MG63 (cell line): Measurements from ENCODE around the gene ZNF837. TPM values are rescaled to one million over a fixed set of nuclear protein-coding genes. Genes with fewer than 3 reads are reported as not detected.
"Not testable (repeated sequence)": the region's sequence is repeated elsewhere in the genome, so short reads cannot be mapped to it uniquely, and the experiment has no call there.

ENCODE experiments used
- DNase-seq: peaks from one replicate; pipeline ENCODE4 v3.0.0-alpha.2; 2020
- H3K27me3 ChIP-seq: fragments of 250-450 bp; sonication (Bioruptor Pico); 2 replicates; pipeline ENCODE4 v1.5.1; 2020; ENCODE audit warnings: mild to moderate bottlenecking, moderate library complexity
- H3K36me3 ChIP-seq: fragments of 250-450 bp; sonication (Bioruptor Pico); 2 replicates; pipeline ENCODE4 v1.5.1; 2020; ENCODE audit warnings: mild to moderate bottlenecking, moderate library complexity
- H3K4me3 ChIP-seq: fragments of 250-450 bp; sonication (Bioruptor Pico); 2 replicates; pipeline ENCODE4 v1.5.1; 2020; ENCODE audit warnings: mild to moderate bottlenecking, moderate library complexity
- H3K9me3 ChIP-seq: fragments of 250-450 bp; sonication (Bioruptor Pico); 2 replicates; pipeline ENCODE4 v1.5.1; 2020; ENCODE audit warnings: mild to moderate bottlenecking, moderate library complexity
- total RNA-seq: library from RNA; depleted of rRNA; stranded (reverse); fragments of >200 nt; shearing (Covaris generic); gene quantifications from 2 replicates; pipeline ENCODE4 v1.2.3, GENCODE V29; 2014; ENCODE audit warnings: low replicate concordance

Gene ZNF837
- total RNA-seq, 1 experiment from 2014 or later: 4.0 TPM

DNA sequence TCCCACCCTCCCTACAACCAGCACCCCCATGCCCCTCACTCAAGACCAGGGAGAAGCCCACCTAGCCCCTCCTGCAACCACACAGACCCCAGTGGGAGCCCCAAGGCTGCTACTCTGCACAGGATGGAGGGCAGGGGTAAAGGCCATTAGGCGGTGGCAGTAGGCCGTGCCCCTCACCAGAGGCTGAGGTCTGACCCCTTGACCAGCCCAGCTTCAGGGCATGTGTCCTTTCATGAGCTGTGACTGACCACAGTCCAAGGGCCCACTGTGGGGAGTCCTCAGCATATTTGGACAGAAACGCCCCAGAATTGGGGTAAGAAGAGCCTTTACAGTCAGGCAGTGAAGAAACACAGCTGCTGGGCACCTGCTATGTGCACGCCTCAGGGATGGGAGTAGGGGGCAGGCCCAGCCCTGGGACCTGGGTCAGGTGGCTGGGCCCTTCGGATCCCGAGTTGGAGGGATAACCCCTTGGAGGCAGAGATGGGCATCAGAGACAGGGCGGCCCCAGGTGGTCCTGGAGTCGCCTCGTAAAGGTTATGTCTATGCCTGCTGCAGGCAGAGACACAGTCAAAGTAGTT lies 4.6 kb upstream of the ZNF837 start:
- H3K27me3 ChIP-seq: no peaks in the 10 kb centered on the region
- no peak for DNase-seq
- H3K4me3 ChIP-seq: peak overlapping the region; percentile 97
- no peaks in the 10 kb centered on the region for H3K9me3 ChIP-seq
- peaks cover 34% of the 10 kb centered on the region for H3K36me3 ChIP-seq

DNA sequence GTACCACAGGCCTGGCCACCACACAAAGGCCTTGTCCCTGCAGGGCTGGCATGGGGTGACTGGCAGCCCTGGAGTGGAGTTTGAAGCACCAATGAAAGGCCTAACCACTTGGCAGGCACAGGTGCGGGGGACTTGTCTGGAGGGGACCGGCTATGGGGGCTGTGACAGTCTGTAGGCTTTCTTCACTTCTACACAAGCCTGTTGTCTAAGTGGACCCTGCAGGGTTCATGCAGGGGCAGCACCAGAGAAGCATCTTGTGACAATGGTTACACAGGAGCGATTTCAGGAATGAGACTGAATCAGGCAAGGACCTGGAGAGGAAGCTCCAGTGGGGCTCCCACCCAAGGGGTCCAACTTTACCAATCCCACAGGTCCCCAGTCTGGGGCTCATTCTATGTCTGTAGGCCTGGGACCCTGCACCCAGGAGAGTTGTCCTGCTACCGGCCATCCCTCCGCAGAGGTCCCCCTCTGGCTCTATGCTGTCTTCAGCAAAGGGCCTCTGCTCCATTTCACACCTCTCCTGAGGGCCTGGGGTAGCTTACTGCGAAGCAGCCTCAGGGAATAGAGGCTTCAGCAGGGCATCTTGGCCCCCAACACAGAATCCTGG lies 2.3 kb upstream of the ZNF837 start:
- Histone ChIP-seq H3K36me3 (peaks cover 12% of the 10 kb centered on the region), H3K9me3 (no peaks in the 10 kb centered on the region), H3K27me3 (no peaks in the 10 kb centered on the region), H3K4me3 (no peak overlapping the region)
- no peak for DNase-seq

DNA sequence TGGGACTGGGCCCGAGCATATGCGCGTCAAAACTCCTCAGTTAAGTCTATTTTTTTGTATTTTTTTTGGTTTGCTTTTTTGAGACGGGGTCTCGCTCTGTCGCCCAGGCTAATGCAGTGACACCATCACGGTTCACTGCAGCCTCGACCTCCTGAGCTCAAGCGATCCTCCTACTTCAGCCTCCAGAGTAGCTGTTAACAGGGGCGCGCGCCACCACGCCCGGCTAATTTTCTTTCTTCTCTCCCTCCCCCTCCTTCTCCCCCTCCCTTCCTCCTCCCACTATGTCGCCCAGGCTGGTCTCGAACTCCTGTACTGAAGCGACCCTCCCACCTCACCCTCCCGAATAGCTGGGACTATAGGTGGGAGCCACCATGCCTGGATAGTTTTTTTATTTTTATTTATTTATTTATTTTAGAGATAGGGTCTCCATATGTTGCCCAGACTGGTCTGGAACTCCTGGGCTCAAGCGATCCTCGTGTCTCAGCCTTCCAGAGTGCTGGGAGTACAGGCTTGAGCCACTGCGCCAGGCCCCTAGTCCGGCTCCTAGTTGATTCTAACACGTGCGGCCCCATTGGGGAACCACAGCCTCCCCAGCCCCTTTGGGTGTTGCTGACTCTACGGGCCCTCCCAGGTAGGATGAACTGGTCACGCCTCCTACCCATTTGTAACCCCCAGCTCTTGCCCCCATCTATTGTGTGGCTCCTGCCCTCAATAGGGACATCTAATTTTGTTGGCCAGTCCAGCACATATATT lies 806 bp upstream of the ZNF837 start:
- Histone ChIP-seq H3K36me3 (peaks cover 3% of the 10 kb centered on the region; the same call in 1 of the 2 replicates), H3K4me3 (peak overlapping the region; percentile 93), H3K27me3 (no peaks in the 10 kb centered on the region), H3K9me3 (no peaks in the 10 kb centered on the region)
- DNase-seq: no peak

DNA sequence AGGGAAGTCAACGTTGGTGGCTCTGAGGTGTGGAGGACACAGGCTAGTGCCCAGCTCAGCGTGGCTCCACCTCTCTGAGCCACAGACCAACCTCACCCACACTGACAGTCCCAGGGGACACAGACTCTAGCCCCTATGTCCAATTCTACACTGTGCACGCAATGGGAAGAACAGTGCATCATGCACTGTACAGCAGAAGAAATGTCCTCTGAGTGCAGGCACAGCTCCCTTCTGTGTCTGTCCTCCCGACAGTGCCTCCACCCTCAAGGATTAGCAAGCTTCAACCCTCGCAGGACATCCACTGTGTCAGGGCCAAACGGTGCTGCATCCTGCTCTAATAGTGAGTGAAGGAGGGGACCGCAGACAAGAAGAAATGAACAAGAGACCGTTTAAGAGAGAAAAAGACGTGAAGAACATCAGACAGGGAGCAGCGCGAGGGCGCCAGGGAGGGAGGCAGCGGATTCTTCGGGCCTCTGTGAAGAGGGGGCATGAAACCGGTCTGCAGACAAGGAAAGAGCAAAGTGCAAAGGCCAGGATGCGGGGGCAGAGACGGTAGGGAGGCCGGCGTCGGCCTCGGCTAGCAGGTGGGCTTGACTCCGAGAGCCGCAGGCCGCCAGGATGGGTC lies 681 bp downstream of the ZNF837 start:
- 0 out of 2 replicates have a peak, but pooled peaks cover 3% of the 10 kb centered on the region for H3K36me3 ChIP-seq
- no peaks in the 10 kb centered on the region for H3K27me3 ChIP-seq
- DNase-seq: no peak
- peak overlapping the region; percentile 93 for H3K4me3 ChIP-seq
- no peaks in the 10 kb centered on the region for H3K9me3 ChIP-seq

DNA sequence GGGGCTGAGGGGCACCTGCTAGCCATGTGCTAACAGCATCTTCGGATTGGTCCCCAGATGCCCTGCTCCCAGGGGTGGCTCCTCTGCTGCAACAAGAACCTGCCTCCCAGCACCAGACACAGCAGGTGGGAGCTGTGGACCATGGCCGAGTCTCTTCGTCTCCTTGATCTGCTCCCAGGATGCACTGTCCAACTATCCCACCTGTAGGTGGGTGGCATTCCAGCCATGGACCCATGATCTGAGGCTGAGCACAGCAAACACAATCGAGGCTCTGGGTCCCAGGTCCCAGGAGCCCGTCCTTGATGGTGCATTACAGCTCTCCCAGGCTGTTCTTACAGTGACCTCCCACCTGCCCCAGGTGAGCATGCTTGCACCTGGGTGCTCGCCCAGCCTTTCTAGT lies 1.6 kb downstream of the ZNF837 start:
- no peak for DNase-seq
- Histone ChIP-seq H3K4me3 (no peak overlapping the region), H3K36me3 (0 out of 2 replicates have a peak, but pooled peaks cover 3% of the 10 kb centered on the region), H3K9me3 (no peaks in the 10 kb centered on the region), H3K27me3 (no peaks in the 10 kb centered on the region)

DNA sequence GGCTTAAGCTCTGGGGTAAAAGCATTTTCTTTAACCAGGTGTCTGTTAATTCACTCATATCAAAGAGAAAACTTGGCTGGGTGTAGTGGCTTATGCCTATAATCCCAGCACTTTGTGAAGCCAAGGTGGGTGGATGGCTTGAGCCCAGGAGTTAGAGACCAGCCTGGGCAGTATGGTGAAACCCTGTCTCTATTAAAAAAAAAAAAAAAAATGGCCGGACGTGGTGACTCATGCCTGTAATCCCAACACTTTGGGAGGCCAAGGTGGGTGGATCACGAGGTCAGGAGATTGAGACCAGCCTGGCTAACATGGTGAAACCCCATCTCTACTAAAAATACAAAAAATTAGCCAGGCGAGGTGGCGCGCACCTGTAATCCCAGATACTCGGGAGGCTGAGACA lies 4.1 kb downstream of the ZNF837 start:
- H3K4me3 ChIP-seq, H3K9me3 ChIP-seq, H3K27me3 ChIP-seq, H3K36me3 ChIP-seq: not testable (repeated sequence)
- peak; percentile 60 for DNase-seq

GRCh38 chr19:58374200-58374599 lies 6.6 kb downstream of the ZNF837 start:
- H3K27me3 ChIP-seq: no peaks in the 10 kb centered on the region
- no peaks in the 10 kb centered on the region for H3K36me3 ChIP-seq
- H3K9me3 ChIP-seq: no peaks in the 10 kb centered on the region
- no peak overlapping the region for H3K4me3 ChIP-seq
- DNase-seq: no peak

DNA sequence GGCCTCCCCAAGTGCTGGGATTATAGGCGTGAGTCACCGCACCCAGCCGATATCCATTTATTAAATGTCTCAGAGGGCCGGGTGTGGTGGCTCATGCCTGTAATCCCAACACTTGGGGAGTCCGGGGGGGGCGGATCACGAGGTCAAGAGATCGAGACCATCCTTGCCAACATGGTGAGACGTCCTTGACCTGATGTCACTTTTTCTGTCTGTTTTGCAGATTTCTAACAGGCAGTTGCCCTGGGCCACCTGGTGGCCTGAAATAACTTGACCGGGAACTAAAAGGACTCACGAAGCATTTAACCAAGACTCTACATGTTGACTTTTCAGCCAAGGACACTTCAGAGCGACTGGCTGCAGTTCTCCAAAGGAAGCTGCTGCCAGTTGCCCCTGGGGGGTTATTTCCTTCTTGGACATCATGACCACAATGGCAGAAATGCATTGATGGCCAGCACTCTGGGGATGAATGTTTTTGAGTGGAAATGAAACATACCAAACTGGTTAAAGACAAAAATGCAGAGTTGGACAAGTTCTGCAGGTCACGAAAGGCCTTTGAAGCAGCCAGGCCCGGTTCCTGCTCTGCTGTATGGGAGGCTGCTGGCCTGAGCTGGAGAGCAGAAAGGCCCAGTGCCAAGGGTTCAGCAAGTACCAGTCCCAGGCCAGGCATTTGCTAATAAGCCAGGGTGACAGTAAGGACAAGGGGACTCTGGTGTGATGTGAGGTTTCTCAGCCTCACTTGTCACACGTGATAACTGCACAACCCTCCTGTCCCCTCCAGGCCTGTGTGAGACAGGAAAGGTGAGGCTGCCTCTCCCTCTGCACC lies 8.3 kb downstream of the ZNF837 start:
- no peak for DNase-seq

GRCh38 chr19:58368561-58369360 lies 12.1 kb downstream of the ZNF837 start:
- H3K27me3 ChIP-seq: no peaks in the 10 kb centered on the region
- H3K36me3 ChIP-seq: no peaks in the 10 kb centered on the region
- no peak for DNase-seq
- H3K4me3 ChIP-seq: no peak overlapping the region
- H3K9me3 ChIP-seq: no peaks in the 10 kb centered on the region

More for the DNA sequence above, 8.3 kb downstream of the ZNF837 start:
- Histone ChIP-seq H3K9me3 (no peaks in the 10 kb centered on the region), H3K4me3 (no peak overlapping the region), H3K27me3 (no peaks in the 10 kb centered on the region), H3K36me3 (no peaks in the 10 kb centered on the region)

DNA sequence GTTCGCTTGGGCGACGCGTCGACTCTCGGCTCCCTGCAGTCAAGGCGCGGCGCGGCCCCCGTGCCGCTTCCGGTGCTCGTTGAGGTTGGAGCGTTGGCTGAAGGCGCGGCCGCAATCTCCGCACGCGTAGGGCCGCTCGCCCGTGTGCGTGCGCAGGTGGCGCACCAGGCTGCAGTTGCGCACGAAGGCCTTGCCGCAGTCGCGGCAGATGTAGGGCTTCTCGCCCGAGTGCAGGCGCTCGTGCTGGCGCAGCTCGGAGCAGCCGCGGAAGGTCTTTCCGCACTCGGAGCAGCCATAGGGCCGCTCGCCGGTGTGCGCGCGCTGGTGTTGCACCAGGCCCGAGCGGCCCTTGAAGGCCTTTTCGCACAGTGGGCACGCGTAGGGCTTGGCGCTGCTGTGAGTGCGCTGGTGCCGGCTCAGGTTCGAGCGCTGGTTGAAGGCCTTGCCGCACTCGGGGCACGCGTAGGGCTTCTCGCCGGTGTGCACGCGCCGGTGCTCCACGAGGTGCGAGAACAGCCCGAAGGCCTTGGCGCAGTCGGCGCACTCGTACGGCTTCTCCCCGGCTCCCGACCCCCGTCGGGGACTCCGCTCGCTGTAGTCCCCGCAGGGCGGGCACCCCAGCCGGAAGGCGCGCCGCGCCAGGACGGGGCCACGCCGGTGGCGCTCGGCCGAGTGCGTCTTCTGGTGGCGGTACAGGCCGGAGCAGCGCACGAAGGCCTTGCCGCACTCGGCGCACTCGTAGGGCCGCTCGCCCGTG lies 13.0 kb downstream of the ZNF837 start:
- Histone ChIP-seq H3K4me3 (no peak overlapping the region), H3K36me3 (no peaks in the 10 kb centered on the region), H3K9me3 (no peaks in the 10 kb centered on the region), H3K27me3 (no peaks in the 10 kb centered on the region)
- DNase-seq: no peak

DNA sequence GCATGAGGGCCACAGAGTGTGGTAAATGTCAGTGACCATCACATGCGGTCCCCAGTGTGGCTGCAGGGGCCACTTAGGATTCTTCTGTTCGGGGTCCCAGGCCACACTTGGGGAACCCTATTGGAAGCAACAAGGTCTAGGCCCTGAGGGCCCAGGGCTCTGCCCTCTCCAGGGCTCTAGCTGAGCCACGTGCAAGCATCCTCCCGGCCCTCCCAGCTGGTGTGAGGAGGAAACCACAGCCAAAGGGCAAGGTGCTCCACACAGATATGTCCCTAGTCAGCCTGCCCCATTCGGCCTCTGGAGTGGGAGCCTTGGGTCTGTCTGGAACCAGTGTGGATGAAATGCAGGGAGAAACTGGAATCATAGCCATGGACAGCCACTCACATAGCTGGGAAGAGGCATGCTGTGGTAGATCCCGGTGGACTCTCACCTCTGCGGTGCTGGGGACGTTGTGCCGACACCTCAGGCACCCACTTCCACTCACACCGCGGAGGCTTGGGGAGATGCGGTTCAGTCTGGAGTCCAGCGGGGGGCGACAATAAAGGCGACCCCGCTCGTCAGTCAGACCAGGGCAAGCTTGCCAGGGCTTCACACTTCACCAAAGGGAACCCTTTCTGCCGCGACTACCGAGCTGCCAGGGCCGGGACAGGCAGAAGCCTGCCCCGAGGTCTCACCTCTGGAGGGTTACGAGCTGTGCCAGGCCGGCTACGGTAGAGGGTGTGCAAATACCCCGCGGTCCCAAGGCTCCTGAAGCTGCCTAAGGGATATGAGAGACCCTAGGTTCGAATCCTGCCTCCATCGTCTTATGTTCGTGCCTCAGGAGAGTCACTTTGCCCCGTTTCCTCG lies 14.0 kb downstream of the ZNF837 start:
- Histone ChIP-seq H3K36me3 (no peaks in the 10 kb centered on the region), H3K9me3 (no peaks in the 10 kb centered on the region), H3K27me3 (no peaks in the 10 kb centered on the region), H3K4me3 (no peak overlapping the region)
- DNase-seq: no peak

DNA sequence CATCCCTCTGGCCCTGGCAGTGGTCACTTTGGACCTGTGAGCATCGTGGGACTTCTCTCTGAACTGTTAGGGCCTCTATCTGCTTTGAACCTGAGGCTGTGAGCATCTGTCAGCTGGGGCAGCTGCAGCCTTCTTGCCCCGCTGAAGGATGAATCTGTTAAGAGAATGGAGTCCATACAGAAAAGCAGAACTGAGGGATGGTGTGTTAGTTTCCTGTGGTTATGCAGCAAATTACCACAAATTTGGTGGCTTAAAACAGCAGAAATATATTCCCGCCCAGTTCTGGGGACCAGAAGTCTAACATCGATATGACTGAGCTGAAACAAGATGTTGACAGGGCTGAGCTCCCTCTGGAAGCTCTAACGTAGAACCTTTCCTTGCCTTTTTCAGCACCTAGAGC lies 16.7 kb downstream of the ZNF837 start:
- peaks cover 3% of the 10 kb centered on the region; the same call in 1 of the 2 replicates for H3K36me3 ChIP-seq
- DNase-seq: no peak
- no peaks in the 10 kb centered on the region for H3K9me3 ChIP-seq
- no peak overlapping the region for H3K4me3 ChIP-seq
- no peaks in the 10 kb centered on the region for H3K27me3 ChIP-seq

DNA sequence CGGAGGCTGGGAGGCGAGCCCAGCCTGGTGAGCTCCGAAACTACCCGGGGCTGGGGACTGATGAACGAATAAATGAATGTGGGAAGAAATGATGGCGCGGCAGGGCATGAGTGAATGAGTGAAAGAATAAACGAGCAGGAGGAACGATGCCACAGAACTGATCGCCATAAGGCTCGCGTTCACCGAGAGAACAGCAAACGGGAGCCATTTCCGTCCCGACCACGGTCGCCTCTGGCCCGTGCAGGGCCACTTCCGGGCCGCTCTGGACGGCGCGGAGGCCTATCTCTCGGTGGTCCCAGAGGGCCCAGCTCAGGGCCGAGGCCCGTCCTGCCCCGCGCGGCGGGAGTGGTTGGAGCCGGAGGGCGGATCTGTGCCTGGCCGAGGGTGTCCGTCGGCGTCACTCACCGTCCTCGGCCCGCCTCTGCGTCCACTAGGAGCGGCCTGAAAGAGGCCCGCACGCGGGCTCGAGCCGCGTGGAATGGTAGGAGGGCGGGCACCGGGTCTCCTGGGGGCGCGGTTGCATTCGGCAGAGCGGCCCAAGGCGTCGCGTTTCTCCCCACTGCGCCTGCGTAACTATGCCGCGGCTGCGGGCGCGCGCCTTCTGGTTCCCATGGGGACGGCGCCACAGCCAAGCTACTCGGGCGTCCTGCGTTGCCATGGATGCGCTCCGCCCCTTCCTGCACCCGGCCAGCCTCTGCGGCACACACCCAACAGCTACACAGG lies 18.4 kb downstream of the ZNF837 start, which contains the start of gene ZNF497:
TSS of gene ZNF497 (minus strand) at position 480 of the 723 bp plus-strand sequence. CDS start 5,116 bp downstream, outside the sequence.
- peaks cover 3% of the 10 kb centered on the region; the same call in 1 of the 2 replicates for H3K36me3 ChIP-seq
- DNase-seq: peak; percentile 97
- H3K9me3 ChIP-seq: no peaks in the 10 kb centered on the region
- H3K4me3 ChIP-seq: peak within 1 kb of the TSS; percentile 95
- no peaks in the 10 kb centered on the region for H3K27me3 ChIP-seq

DNA sequence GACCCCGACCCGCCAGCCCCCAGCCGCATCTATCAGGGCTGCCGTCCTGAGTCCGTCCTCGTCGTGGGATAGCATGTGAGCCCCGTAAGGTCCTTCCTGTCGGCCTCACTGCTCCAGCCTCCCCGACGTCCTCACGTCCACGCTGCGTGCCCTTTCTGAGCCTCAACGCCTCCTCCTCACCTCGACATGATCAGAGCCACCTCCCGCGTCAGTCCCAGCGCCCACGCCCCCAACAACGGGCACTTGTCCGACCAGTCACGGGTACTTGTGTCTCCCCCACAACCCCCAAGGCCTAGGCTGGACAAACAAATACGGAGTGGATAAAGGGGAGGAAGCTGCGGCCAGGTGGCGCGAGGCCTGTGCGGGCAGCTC lies 18.9 kb downstream of the ZNF837 start:
- H3K9me3 ChIP-seq: no peaks in the 10 kb centered on the region
- H3K36me3 ChIP-seq: peaks cover 3% of the 10 kb centered on the region; the same call in 1 of the 2 replicates
- H3K4me3 ChIP-seq: peak overlapping the region; percentile 95
- H3K27me3 ChIP-seq: no peaks in the 10 kb centered on the region
- DNase-seq: peak; percentile 70
